HepG2 (cell line): ENCODE measurements around the gene GGACT. TPM values are rescaled to one million over a fixed set of nuclear protein-coding genes. Genes with fewer than 3 reads are reported as not detected.
A peak's percentile ranks its signal among the peaks of the same experiment; 100 is the strongest.

Experiments used
- ARID5B ChIP-seq: IDR thresholded peaks from 2 replicates; pipeline ENCODE4 v1.4.0; 2020; ENCODE audit warnings: mild to moderate bottlenecking, missing genetic modification reagents
- HMG20B ChIP-seq: conservative IDR thresholded peaks from 2 replicates; pipeline ENCODE4 v1.6.1; 2016; ENCODE audit warnings: missing genetic modification reagents, missing compliant biosample characterization
- NONO ChIP-seq, 2 experiments: fragments of 450-650 bp in 1 of 2; sonication (generic) in 1 of 2; formaldehyde crosslinking in 1 of 2; IDR thresholded peaks in 1 of 2; conservative IDR thresholded peaks in 1 of 2; 2 replicates each; pipeline versions ENCODE4 v1.6.1 to v1.8.0; 2017 to 2022; ENCODE audit warnings: mild to moderate bottlenecking in 1 of 2, missing genetic modification reagents in 1 of 2, moderate library complexity in 1 of 2
- SKIL ChIP-seq: sonication (generic); formaldehyde crosslinking; IDR thresholded peaks from 2 replicates; pipeline ENCODE4 v1.8.0; 2022; ENCODE audit warnings: missing genetic modification reagents, mild to moderate bottlenecking, moderate library complexity, borderline replicate concordance
- SP2 ChIP-seq: sonication (generic); formaldehyde crosslinking; IDR thresholded peaks from 2 replicates; pipeline ENCODE4 v1.5.1; 2020; ENCODE audit warnings: mild to moderate bottlenecking, missing genetic modification reagents
- TP53 ChIP-seq: sonication (generic); formaldehyde crosslinking; conservative IDR thresholded peaks from 2 replicates; pipeline ENCODE4 v1.4.0; 2020; ENCODE audit warnings: missing genetic modification reagents
- TRAFD1 ChIP-seq: sonication (generic); formaldehyde crosslinking; IDR thresholded peaks from 2 replicates; pipeline ENCODE4 v1.5.1; 2020; ENCODE audit warnings: missing genetic modification reagents, mild to moderate bottlenecking, borderline replicate concordance
- TRIM22 ChIP-seq: fragments of 450-650 bp; IDR thresholded peaks from 2 replicates; pipeline ENCODE4 v1.6.1; 2017
- ZNF18 ChIP-seq: sonication (generic); formaldehyde crosslinking; IDR thresholded peaks from 2 replicates; pipeline ENCODE4 v1.8.0; 2022; ENCODE audit warnings: mild to moderate bottlenecking, missing genetic modification reagents; ENCODE audit not compliant: insufficient replicate concordance
- ZNF468 ChIP-seq: sonication (generic); formaldehyde crosslinking; IDR thresholded peaks from 2 replicates; pipeline ENCODE4 v1.8.0; 2022; ENCODE audit warnings: mild to moderate bottlenecking, moderate library complexity, missing genetic modification reagents
- ZNF614 ChIP-seq: IDR thresholded peaks from 2 replicates; pipeline ENCODE4 v1.6.1; 2018; ENCODE audit warnings: missing biosample characterization, missing genetic modification reagents, inconsistent platforms, borderline replicate concordance
- ZNF644 ChIP-seq: IDR thresholded peaks from 2 replicates; pipeline ENCODE4 v1.6.1; 2016; ENCODE audit warnings: low read depth
- ZNF788 ChIP-seq: sonication (generic); formaldehyde crosslinking; IDR thresholded peaks from 2 replicates; pipeline ENCODE4 v1.5.0; 2020; ENCODE audit warnings: mild to moderate bottlenecking, missing genetic modification reagents, borderline replicate concordance
- ZNF790 ChIP-seq: sonication (generic); formaldehyde crosslinking; IDR thresholded peaks from 2 replicates; pipeline ENCODE4 v1.8.0; 2022; ENCODE audit warnings: missing genetic modification reagents, mild to moderate bottlenecking, borderline replicate concordance
- ZNF883 ChIP-seq: sonication (generic); formaldehyde crosslinking; IDR thresholded peaks from 2 replicates; pipeline ENCODE4 v1.5.1; 2020; ENCODE audit warnings: mild to moderate bottlenecking, missing genetic modification reagents; ENCODE audit errors: not compliant biosample characterization
- ZSCAN25 ChIP-seq: sonication (generic); formaldehyde crosslinking; IDR thresholded peaks from 2 replicates; pipeline ENCODE4 v1.8.0; 2022; ENCODE audit warnings: mild to moderate bottlenecking, missing genetic modification reagents
- polyA plus RNA-seq, 8 experiments: library from polyadenylated mRNA; depleted of rRNA in 3 of 8; stranded (reverse) in 7 of 8; unstranded in 1 of 8; fragments of >200 nt; fragmentation: Illumina TruSeq in 4 of 8; extraction: Trizol in 4 of 8; gene quantifications; 2 replicates each; pipeline versions ENCODE4 v1.2.1 to v1.2.3, GENCODE V29; 2011 to 2016; ENCODE audit warnings: low read depth in 4 of 8, missing spikeins in 1 of 8, mixed read lengths in 1 of 8; ENCODE audit not compliant: insufficient read depth in 1 of 8
- total RNA-seq, 5 experiments: library from RNA; depleted of rRNA; stranded (reverse); fragments of >200 nt; fragmentation: Illumina TruSeq; extraction: Trizol; gene quantifications; 2 replicates each; pipeline ENCODE4 v1.2.3, GENCODE V29; 2016; ENCODE audit warnings: low read depth in 1 of 5

GGACT gene
- total and polyA plus RNA-seq, 2 of the 13 experiments (the other 11 are each of a cell fraction or from before 2014, with no cell fraction given), result 1.7 to 1.9 TPM

GRCh38 chr13:100588331-100589177 is at the start of gene GGACT (continued):
- TF ChIP-seq NONO (IDR thresholded peaks at IDR 0.05) (no peak), NONO (CRISPR knock-in tag; conservative IDR thresholded peaks at IDR 0.05) (peak; percentile 71; the same call in 1 of the 2 replicates), ZNF790 (peak; percentile 60; the same call in 1 of the 2 replicates), ZSCAN25 (CRISPR knock-in tag) (peak; percentile 75; the same call in 1 of the 2 replicates), ZNF788 (peak; percentile 81; the same call in 1 of the 2 replicates), SKIL (CRISPR knock-in tag) (no peak), ZNF614 (CRISPR knock-in tag) (no peak), SP2 (CRISPR knock-in tag) (peak; percentile 46; the same call in 1 of the 2 replicates), TP53 (no peak), HMG20B (CRISPR knock-in tag) (no peak), ARID5B (peak; percentile 50), TRAFD1 (no peak), ZNF18 (CRISPR knock-in tag) (peak; percentile 74), ZNF468 (no peak), TRIM22 (no peak), ZNF644 (CRISPR knock-in tag) (no peak), ZNF883 (CRISPR knock-in tag) (peak; percentile 90)
